SK-N-SH (cell line): ENCODE data around the gene SPTAN1. TPM values are rescaled to one million over a fixed set of nuclear protein-coding genes. Genes with fewer than 3 reads are reported as not detected.
A peak's percentile ranks its signal among the peaks of the same experiment; 100 is the strongest.

ENCODE experiments used
- CTCF ChIA-PET: fragments of 300-600, 350-600 bp; formaldehyde crosslinking; extraction: SDS; loops from one replicate; lab custom pipeline; 2021; lab: Yijun Ruan, JAX
- POLR2A ChIA-PET: fragments of 350-600 bp; sonication (Branson Sonifier 250); formaldehyde crosslinking; extraction: SDS; loops from one replicate; lab custom pipeline; 2020; ENCODE audit warnings: antibody characterized with exemption, inconsistent platforms; lab: Yijun Ruan, JAX
- DNase-seq: peaks from one replicate; pipeline ENCODE4 v3.0.0; 2012
- H2AFZ ChIP-seq: fragments of 200-600 bp; sonication (generic); 2 replicates; pipeline ENCODE4 v1.8.1; 2016; ENCODE audit warnings: antibody characterized with exemption, mild to moderate bottlenecking, low read depth
- H3F3A ChIP-seq: fragments of 200-600 bp; sonication (generic); replicated peaks from 2 replicates; pipeline ENCODE3; 2016; ENCODE audit warnings: antibody characterized with exemption, mild to moderate bottlenecking; ENCODE audit not compliant: insufficient read depth
- H3K27ac ChIP-seq, 2 experiments: fragments of 200-500 bp in 1 of 2; fragments of 200-600 bp in 1 of 2; sonication (Bioruptor generic) in 1 of 2; sonication (generic), shearing (Covaris generic) in 1 of 2; 2 replicates each; pipeline versions ENCODE4 v1.5.1 to v1.6.1; 2014 to 2016; ENCODE audit warnings: low read depth in 2 of 2, inconsistent platforms in 1 of 2, low read length in 1 of 2, mild to moderate bottlenecking in 1 of 2, mixed read lengths in 1 of 2
- H3K27me3 ChIP-seq: fragments of 200-600 bp; sonication (generic), shearing (Covaris generic); 2 replicates; pipeline ENCODE4 v1.6.1; 2016; ENCODE audit warnings: mixed run types; ENCODE audit not compliant: insufficient read depth
- H3K36me3 ChIP-seq, 2 experiments: fragments of 200-500 bp in 1 of 2; fragments of 200-600 bp in 1 of 2; sonication (Bioruptor generic) in 1 of 2; sonication (generic) in 1 of 2; replicated peaks in 1 of 2; 2 replicates each; pipeline versions ENCODE3 to v1.5.1; 2014 to 2016; ENCODE audit warnings: low read length in 1 of 2, mild to moderate bottlenecking in 1 of 2; ENCODE audit not compliant: insufficient read depth in 2 of 2, control insufficient read depth in 1 of 2
- H3K4me1 ChIP-seq, 2 experiments: fragments of 200-500 bp in 1 of 2; fragments of 200-600 bp in 1 of 2; sonication (Bioruptor generic) in 1 of 2; sonication (generic), shearing (Covaris generic) in 1 of 2; 2 replicates each; pipeline versions ENCODE4 v1.5.1 to v1.6.1; 2014 to 2016; ENCODE audit warnings: low read depth in 1 of 2, low read length in 1 of 2, mixed run types in 1 of 2; ENCODE audit not compliant: insufficient read depth in 2 of 2, control insufficient read depth in 1 of 2
- H3K4me2 ChIP-seq: fragments of 200-600 bp; sonication (generic), shearing (Covaris generic); 2 replicates; pipeline ENCODE4 v1.6.1; 2017; ENCODE audit warnings: mixed run types
- H3K4me3 ChIP-seq, 2 experiments: fragments of 200-500 bp in 1 of 2; fragments of 200-600 bp in 1 of 2; sonication (Bioruptor generic) in 1 of 2; sonication (generic), shearing (Covaris generic) in 1 of 2; 2 replicates each; pipeline versions ENCODE4 v1.5.1 to v1.8.1; 2014 to 2016; ENCODE audit warnings: low read depth in 2 of 2, inconsistent platforms in 1 of 2, low read length in 1 of 2, mild to moderate bottlenecking in 1 of 2, mixed read lengths in 1 of 2, moderate library complexity in 1 of 2
- H3K79me2 ChIP-seq: fragments of 200-600 bp; sonication (generic); 2 replicates; pipeline ENCODE4 v1.8.1; 2017; ENCODE audit warnings: mild to moderate bottlenecking; ENCODE audit not compliant: insufficient read depth
- H3K9ac ChIP-seq: fragments of 200-600 bp; sonication (generic); 2 replicates; pipeline ENCODE4 v1.6.1; 2017; ENCODE audit warnings: mixed run types
- H3K9me2 ChIP-seq: fragments of 200-600 bp; sonication (generic); 2 replicates; pipeline ENCODE4 v1.6.1; 2017; ENCODE audit warnings: mixed run types
- H3K9me3 ChIP-seq: fragments of 200-600 bp; sonication (generic); 2 replicates; pipeline ENCODE4 v1.6.1; 2017; ENCODE audit warnings: mixed run types, mild to moderate bottlenecking, moderate library complexity
- H4K20me1 ChIP-seq: fragments of 200-600 bp; sonication (generic); 2 replicates; pipeline ENCODE4 v1.6.1; 2017; ENCODE audit warnings: mild to moderate bottlenecking, mixed run types; ENCODE audit not compliant: insufficient read depth
- ELF1 ChIP-seq: IDR thresholded peaks from 2 replicates; pipeline ENCODE4 v1.4.0; 2012
- EZH2phosphoT487 ChIP-seq: fragments of 200-600 bp; sonication (generic); IDR thresholded peaks from 2 replicates; pipeline ENCODE4 v1.6.1; 2017; ENCODE audit warnings: low read depth, mixed run types, mild to moderate bottlenecking, antibody characterized with exemption, moderate library complexity, borderline replicate concordance
- FOXJ3 ChIP-seq: sonication (generic); formaldehyde crosslinking; IDR thresholded peaks from 2 replicates; pipeline ENCODE4 v1.5.1; 2020; ENCODE audit warnings: mild to moderate bottlenecking, missing genetic modification reagents
- GABPA ChIP-seq: IDR thresholded peaks from 2 replicates; pipeline ENCODE4 v1.4.0; 2012; ENCODE audit warnings: low read depth, mild to moderate bottlenecking
- GATA2 ChIP-seq: sonication (generic); formaldehyde crosslinking; IDR thresholded peaks from 2 replicates; pipeline ENCODE4 v1.5.0; 2020; ENCODE audit warnings: mild to moderate bottlenecking, missing genetic modification reagents
- MAX ChIP-seq: IDR thresholded peaks from 2 replicates; pipeline ENCODE4 v1.4.0; 2012; ENCODE audit warnings: low read depth
- MXI1 ChIP-seq: IDR thresholded peaks from 2 replicates; pipeline ENCODE4 v1.6.1; 2012; ENCODE audit warnings: mild to moderate bottlenecking, low read depth, low read length, improper control_type of control experiment
- NFIC ChIP-seq: IDR thresholded peaks from 2 replicates; pipeline ENCODE4 v1.4.0; 2012; ENCODE audit warnings: borderline replicate concordance
- NRF1 ChIP-seq: IDR thresholded peaks from 2 replicates; pipeline ENCODE4 v1.6.1; 2012; ENCODE audit warnings: low read depth, mild to moderate bottlenecking, low read length
- RCOR1 ChIP-seq: fragments of 150-350 bp; IDR thresholded peaks from 2 replicates; pipeline ENCODE4 v1.6.1; 2017; ENCODE audit warnings: antibody characterized with exemption, low read length
- RFX5 ChIP-seq: IDR thresholded peaks from 2 replicates; pipeline ENCODE4 v1.6.1; 2012; ENCODE audit warnings: mild to moderate bottlenecking, improper control_type of control experiment, low read length
- RXRA ChIP-seq: IDR thresholded peaks from 2 replicates; pipeline ENCODE4 v1.4.0; 2012; ENCODE audit warnings: low read depth, mild to moderate bottlenecking, borderline replicate concordance
- SIN3A ChIP-seq: IDR thresholded peaks from 2 replicates; pipeline ENCODE4 v1.6.1; 2012; ENCODE audit warnings: low read depth, mild to moderate bottlenecking, low read length, moderate library complexity, borderline replicate concordance
- SMC3 ChIP-seq: IDR thresholded peaks from 2 replicates; pipeline ENCODE4 v1.6.1; 2012; ENCODE audit warnings: low read depth, low read length, improper control_type of control experiment
- TAF1 ChIP-seq: IDR thresholded peaks from 2 replicates; pipeline ENCODE4 v1.6.1; 2012; ENCODE audit warnings: low read depth, mild to moderate bottlenecking, low read length, moderate library complexity, borderline replicate concordance
- TEAD4 ChIP-seq: IDR thresholded peaks from 2 replicates; pipeline ENCODE4 v1.4.0; 2012; ENCODE audit warnings: mild to moderate bottlenecking, borderline replicate concordance; ENCODE audit not compliant: insufficient read depth
- YY1 ChIP-seq: IDR thresholded peaks from 2 replicates; pipeline ENCODE4 v1.4.0; 2012; ENCODE audit warnings: low read depth, mild to moderate bottlenecking
- WGBS: methylation state at CpG from one replicate; pipeline ENCODE4 v1.1.6; 2017; ENCODE audit warnings: low lambda C conversion rate; 5-methylcytosine and 5-hydroxymethylcytosine counted together
- polyA plus RNA-seq, 3 experiments: library from polyadenylated mRNA; depleted of rRNA; stranded (reverse); fragments of >200 nt; gene quantifications; 2 replicates each; pipeline ENCODE4 v1.2.3, GENCODE V29; 2012
- TF ChIP-seq, protein P1 (sequence below): fragments of 150-350 bp; IDR thresholded peaks from 2 replicates; pipeline ENCODE4 v1.6.1; 2017; ENCODE audit warnings: antibody characterized with exemption, low read length, low read depth, borderline replicate concordance
- TF ChIP-seq, protein P2 (sequence below): IDR thresholded peaks from 2 replicates; pipeline ENCODE4 v1.4.0; 2012; ENCODE audit warnings: low read depth, borderline replicate concordance
- TF ChIP-seq, protein P3 (sequence below): fragments of 150-350 bp; IDR thresholded peaks from 2 replicates; pipeline ENCODE4 v1.6.1; 2016; ENCODE audit warnings: mild to moderate bottlenecking, low read depth, low read length
- TF ChIP-seq, protein P4 (sequence below): IDR thresholded peaks from 2 replicates; pipeline ENCODE4 v1.6.1; 2012; ENCODE audit warnings: mild to moderate bottlenecking, low read depth, low read length, moderate library complexity
- TF ChIP-seq, protein P5 (sequence below): IDR thresholded peaks from 2 replicates; pipeline ENCODE4 v1.4.0; 2012; ENCODE audit warnings: low read depth, borderline replicate concordance

Gene SPTAN1
- polyA plus RNA-seq, 1 of the 3 experiments (the other 2 are of a cell fraction): 177 TPM

- CTCF ChIA-PET: interaction anchor here (1.6 kb wide), 1 partner anchor 45 kb away, joined by 7 read pairs; the partner anchor contains the start of gene PKN3
- TF ChIP-seq, protein P1, sequence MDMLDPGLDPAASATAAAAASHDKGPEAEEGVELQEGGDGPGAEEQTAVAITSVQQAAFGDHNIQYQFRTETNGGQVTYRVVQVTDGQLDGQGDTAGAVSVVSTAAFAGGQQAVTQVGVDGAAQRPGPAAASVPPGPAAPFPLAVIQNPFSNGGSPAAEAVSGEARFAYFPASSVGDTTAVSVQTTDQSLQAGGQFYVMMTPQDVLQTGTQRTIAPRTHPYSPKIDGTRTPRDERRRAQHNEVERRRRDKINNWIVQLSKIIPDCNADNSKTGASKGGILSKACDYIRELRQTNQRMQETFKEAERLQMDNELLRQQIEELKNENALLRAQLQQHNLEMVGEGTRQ: no peak
- TF ChIP-seq GABPA (peak; percentile 68), FOXJ3 (CRISPR knock-in tag) (no peak), MXI1 (no peak; the same call in 1 of the 2 replicates), MAX (peak; percentile 85), RFX5 (no peak), SMC3 (no peak), EZH2phosphoT487 (no peak), TEAD4 (peak; percentile 62; the same call in 1 of the 2 replicates), GATA2 (CRISPR knock-in tag) (no peak), NRF1 (0 out of 2 replicates have a peak, but pooled peaks have one; percentile 9), ELF1 (peak; percentile 86), YY1 (peak; percentile 100), NFIC (no peak), TAF1 (peak; percentile 91), RXRA (no peak), RCOR1 (no peak), SIN3A (peak; percentile 49; the same call in 1 of the 2 replicates)
- TF ChIP-seq, protein P2, sequence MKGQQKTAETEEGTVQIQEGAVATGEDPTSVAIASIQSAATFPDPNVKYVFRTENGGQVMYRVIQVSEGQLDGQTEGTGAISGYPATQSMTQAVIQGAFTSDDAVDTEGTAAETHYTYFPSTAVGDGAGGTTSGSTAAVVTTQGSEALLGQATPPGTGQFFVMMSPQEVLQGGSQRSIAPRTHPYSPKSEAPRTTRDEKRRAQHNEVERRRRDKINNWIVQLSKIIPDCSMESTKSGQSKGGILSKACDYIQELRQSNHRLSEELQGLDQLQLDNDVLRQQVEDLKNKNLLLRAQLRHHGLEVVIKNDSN: no peak; the same call in 1 of the 2 replicates
- TF ChIP-seq, protein P3, sequence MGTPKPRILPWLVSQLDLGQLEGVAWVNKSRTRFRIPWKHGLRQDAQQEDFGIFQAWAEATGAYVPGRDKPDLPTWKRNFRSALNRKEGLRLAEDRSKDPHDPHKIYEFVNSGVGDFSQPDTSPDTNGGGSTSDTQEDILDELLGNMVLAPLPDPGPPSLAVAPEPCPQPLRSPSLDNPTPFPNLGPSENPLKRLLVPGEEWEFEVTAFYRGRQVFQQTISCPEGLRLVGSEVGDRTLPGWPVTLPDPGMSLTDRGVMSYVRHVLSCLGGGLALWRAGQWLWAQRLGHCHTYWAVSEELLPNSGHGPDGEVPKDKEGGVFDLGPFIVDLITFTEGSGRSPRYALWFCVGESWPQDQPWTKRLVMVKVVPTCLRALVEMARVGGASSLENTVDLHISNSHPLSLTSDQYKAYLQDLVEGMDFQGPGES: no peak
- TF ChIP-seq, protein P4, sequence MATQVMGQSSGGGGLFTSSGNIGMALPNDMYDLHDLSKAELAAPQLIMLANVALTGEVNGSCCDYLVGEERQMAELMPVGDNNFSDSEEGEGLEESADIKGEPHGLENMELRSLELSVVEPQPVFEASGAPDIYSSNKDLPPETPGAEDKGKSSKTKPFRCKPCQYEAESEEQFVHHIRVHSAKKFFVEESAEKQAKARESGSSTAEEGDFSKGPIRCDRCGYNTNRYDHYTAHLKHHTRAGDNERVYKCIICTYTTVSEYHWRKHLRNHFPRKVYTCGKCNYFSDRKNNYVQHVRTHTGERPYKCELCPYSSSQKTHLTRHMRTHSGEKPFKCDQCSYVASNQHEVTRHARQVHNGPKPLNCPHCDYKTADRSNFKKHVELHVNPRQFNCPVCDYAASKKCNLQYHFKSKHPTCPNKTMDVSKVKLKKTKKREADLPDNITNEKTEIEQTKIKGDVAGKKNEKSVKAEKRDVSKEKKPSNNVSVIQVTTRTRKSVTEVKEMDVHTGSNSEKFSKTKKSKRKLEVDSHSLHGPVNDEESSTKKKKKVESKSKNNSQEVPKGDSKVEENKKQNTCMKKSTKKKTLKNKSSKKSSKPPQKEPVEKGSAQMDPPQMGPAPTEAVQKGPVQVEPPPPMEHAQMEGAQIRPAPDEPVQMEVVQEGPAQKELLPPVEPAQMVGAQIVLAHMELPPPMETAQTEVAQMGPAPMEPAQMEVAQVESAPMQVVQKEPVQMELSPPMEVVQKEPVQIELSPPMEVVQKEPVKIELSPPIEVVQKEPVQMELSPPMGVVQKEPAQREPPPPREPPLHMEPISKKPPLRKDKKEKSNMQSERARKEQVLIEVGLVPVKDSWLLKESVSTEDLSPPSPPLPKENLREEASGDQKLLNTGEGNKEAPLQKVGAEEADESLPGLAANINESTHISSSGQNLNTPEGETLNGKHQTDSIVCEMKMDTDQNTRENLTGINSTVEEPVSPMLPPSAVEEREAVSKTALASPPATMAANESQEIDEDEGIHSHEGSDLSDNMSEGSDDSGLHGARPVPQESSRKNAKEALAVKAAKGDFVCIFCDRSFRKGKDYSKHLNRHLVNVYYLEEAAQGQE: peak; percentile 71
- TF ChIP-seq, protein P5, sequence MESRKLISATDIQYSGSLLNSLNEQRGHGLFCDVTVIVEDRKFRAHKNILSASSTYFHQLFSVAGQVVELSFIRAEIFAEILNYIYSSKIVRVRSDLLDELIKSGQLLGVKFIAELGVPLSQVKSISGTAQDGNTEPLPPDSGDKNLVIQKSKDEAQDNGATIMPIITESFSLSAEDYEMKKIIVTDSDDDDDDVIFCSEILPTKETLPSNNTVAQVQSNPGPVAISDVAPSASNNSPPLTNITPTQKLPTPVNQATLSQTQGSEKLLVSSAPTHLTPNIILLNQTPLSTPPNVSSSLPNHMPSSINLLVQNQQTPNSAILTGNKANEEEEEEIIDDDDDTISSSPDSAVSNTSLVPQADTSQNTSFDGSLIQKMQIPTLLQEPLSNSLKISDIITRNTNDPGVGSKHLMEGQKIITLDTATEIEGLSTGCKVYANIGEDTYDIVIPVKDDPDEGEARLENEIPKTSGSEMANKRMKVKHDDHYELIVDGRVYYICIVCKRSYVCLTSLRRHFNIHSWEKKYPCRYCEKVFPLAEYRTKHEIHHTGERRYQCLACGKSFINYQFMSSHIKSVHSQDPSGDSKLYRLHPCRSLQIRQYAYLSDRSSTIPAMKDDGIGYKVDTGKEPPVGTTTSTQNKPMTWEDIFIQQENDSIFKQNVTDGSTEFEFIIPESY: no peak
Observed at GRCh38 chr9:128656416-128657343, 104.3 kb downstream of the SPTAN1 start, which contains the start of gene DYNC2I2. Gene DYNC2I2 (minus strand): TSS chr9:128656847. CDS start chr9:128656726, 121 bp downstream.

More at GRCh38 chr9:128656416-128657343, 104.3 kb downstream of the SPTAN1 start, which contains the start of gene DYNC2I2:
- Histone ChIP-seq H3F3A (peaks cover 10% of the 10 kb centered on the region), H2AFZ (peak within 1 kb of the TSS; percentile 96), H3K4me1 (no peaks in the 10 kb centered on the region), H3K9ac (peak within 1 kb of the TSS; percentile 83), H3K9me2 (no peaks in the 10 kb centered on the region), H4K20me1 (no peaks in the 10 kb centered on the region), H3K36me3 (no peaks in the 10 kb centered on the region), H3K27ac (peak within 1 kb of the TSS; percentile 94 to 98), H3K4me3 (peak within 1 kb of the TSS; percentile 59 to 69), H3K27me3 (no peaks in the 10 kb centered on the region), H3K4me2 (peak within 1 kb of the TSS; percentile 72), H3K79me2 (peaks cover 34% of the 10 kb centered on the region), H3K9me3 (no peaks in the 10 kb centered on the region)
- POLR2A ChIA-PET: interaction anchor here (1.1 kb wide), 1 partner anchor 161 kb away, joined by 3 read pairs; no protein-coding TSS in a partner anchor
- peak; percentile 98 for DNase-seq
- WGBS: 2% methylated on average over 35 of the region's 86 CpGs
